NCI-H1092 treated with DMSO at 0.1 percent for 48 hours (cell line): ENCODE results near the gene FYB2.

Experiments
- DNase-seq: peaks from one replicate; lab custom pipeline; 2025; lab: John Stamatoyannopoulos, UW

Gene FYB2, protein sequence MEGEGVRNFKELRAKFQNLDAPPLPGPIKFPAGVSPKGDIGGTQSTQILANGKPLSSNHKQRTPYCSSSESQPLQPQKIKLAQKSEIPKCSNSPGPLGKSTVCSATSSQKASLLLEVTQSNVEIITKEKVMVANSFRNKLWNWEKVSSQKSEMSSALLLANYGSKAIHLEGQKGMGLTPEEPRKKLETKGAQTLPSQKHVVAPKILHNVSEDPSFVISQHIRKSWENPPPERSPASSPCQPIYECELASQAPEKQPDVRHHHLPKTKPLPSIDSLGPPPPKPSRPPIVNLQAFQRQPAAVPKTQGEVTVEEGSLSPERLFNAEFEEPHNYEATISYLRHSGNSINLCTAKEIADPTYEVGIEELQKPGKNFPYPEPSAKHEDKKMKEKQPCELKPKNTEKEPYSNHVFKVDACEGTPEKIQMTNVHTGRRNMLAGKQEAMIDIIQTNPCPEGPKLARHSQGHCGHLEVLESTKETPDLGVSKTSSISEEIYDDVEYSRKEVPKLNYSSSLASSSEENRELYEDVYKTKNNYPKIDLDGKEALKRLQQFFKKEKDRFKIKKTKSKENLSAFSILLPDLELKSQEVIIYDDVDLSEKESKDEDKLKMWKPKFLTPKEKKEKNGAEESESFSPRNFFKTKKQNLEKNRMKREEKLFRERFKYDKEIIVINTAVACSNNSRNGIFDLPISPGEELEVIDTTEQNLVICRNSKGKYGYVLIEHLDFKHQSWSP

DNA sequence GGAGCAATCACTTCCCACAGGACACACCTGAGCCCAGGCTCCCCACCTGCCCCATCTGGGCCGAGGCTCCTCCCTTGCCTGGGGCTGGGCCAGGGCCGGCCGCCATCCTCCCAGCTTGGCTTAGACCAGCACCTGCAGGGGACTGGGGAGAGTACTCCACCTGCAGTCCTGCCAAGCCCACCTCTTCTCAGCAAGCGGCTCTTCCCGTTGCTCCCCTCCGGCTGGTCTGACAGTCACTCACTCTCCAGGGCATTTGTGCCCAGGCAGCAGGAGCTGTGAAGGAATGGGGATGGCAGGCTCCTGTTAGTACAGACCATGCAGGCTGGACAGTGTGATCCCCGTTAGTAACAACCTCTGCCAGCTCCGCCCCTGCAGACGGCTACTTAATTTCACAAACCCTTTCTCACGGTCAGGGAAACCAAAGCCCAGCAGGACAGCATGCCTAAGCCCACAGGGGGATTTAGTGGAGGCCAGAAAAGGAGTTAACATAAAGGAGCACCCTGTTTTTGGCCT, at the start of gene FYB2:
TSS of gene FYB2 (minus strand) at position 18 of the 513 bp plus-strand sequence. CDS start 114 bp downstream, outside the sequence.
- no peak for DNase-seq

DNA sequence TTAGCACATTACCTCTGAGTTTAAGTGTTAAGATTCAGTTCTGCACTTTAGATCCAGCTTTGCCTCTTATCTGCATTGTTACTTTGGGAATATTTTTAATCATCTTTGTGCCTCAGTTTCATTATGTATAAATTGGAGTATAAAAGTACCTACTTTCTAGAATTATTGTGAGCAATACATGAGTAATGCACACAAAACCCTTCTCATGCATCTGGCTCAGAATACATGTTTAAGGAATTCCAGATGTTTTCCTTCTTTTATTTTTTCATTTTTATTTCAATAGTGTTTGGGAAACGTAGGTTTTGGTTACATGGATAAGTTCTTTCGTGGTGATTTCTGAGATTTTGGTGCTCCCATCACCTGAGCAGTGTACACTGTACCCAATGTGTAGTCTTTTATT, 49.6 kb upstream of the FYB2 start:
- DNase-seq, result no peak

DNA sequence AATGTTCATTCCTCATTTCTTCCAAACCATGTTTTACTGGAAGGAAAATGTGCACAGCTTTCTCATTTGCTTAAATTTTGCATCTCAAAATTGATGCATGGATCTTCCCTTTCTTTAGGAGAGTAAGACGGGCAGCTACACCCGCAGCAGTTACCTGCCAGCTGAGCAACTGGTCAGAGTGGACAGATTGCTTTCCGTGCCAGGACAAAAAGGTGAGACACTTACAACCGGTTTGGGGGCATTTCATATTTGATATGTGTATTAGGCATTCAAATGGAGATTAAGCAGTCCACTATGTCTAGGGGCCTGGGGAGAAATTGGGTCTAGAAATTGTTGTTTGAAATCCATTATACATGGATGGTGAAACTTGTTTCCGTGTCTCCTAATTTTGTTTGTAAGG, 48.3 kb upstream of the FYB2 start:
- DNase-seq, result no peak

DNA sequence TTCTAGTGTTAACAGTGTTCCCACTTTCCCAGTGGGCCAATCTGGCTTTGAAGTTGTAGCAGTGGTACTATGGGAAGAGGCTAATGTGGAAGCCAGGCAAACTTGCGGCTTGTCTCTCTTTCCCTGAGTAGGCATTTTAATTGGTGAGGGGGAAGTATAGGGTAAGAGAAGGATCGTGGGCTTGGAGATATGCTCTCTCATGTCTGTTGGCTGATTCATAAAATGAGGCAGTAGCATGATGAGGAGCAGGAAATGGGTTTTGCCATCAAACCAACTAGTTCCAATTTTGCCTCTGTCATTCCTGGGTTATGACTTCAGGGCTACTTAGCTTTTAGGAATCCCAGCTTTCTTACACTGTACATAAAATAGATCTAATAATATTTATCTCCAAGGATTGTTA, 47.5 kb upstream of the FYB2 start:
- DNase-seq, result no peak

DNA sequence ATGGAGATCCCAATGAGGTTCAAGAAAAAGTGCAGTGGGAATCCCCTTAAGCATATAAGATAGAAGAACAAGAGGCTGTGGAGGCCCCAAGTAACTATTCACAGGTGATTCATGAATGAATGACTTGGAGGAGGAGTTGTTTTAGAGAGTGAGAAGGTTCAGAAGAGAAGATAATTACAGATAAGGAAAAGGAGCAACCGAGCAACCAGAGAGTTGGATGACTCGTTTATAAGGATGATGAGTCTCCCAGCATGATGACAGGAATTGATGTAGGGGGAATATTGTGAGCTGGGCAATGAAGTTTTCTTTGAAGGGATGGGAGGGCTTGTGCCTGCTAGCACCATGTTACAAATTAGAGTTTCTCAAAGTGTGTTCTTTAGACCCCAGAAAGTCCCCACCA, 45.2 kb upstream of the FYB2 start:
- no peak for DNase-seq

DNA sequence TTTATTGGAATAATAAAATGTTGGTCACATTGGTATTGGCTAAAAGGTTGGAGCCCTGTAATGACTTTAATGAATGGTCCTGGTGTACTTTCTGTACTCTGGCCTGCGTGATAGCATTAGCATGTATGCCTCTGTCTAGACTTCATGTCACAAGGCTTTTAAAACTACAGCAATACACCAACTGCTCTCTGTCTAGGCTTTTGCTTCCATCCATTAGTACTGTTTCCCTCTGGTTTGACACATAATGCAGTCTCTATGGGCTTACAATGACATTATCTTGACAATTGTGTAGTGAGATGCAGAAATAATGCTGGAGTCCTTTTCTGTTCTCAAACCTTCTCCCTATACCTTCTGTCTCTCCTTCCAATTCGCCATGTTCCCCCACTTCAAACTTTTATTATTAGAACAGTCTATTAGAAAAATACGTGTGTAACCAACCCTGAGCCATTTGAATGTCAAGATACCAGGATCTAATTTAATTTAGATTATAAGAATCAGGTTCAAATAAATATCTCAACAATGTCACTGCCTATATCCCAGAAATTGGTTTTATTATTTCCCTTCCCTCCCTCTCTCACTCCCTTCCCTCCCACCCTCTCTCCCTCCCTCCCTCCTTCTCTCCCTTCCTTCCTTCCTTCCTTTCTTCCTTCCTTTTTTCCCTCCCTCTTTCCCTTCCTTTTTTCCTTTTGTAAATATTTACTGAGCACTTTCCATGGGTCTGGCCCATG, 44.2 kb upstream of the FYB2 start:
- DNase-seq, result no peak

DNA sequence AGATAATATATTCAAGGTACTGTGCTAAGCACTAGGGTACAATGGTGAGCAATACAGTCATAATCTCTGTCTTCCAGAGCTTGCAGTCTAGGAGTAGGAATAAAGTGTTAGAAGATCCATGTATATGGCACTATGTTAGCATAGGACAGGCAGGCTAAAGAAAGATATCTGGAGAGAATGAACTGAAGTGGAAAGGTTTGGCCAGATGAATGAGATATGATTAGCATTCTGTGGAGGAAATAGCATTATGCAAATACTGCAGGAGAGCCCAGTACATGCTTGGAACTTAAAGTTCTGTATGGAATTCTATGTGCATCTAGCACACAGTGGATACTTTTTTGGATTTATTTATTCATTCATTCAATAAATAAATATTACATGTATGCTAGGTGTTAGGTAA, 40.1 kb upstream of the FYB2 start:
- DNase-seq, result no peak

DNA sequence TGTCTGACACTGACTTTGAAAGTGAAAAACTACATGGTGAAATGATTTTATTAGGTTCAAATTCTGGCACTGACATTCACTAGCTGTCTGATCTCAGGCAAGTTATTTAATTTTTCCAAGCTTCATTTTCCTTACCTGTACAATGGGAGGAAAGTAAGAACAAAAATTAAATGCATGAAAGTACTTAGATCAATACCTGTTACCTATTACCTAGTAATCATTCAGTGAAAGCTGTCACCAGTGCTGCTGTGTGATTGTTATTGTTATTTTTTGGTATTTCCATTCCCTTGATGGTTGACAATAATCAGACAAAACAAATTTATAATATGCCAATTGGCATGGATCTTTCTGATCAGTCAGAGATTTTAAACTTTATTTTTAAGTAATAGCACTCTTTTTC, 37.0 kb upstream of the FYB2 start:
- DNase-seq, result no peak

DNA sequence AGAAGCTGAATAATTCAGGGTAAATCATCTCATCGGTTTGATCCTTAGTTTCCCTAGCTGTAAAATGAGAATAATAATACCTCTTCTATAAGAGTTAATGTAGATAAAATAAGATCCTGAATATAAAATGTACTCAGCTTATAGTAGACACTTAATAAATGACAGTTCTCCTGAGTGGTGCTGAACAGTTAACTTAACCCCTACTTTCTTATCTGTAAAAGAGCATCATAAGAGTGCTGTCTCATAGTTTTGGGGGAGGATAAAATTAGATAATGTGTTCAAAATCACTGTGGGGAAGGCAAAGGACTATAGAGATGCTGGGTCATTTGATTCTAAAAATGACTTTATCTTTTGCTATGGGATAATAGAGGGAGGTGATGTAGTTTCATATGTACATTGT, 36.0 kb upstream of the FYB2 start:
- no peak for DNase-seq

DNA sequence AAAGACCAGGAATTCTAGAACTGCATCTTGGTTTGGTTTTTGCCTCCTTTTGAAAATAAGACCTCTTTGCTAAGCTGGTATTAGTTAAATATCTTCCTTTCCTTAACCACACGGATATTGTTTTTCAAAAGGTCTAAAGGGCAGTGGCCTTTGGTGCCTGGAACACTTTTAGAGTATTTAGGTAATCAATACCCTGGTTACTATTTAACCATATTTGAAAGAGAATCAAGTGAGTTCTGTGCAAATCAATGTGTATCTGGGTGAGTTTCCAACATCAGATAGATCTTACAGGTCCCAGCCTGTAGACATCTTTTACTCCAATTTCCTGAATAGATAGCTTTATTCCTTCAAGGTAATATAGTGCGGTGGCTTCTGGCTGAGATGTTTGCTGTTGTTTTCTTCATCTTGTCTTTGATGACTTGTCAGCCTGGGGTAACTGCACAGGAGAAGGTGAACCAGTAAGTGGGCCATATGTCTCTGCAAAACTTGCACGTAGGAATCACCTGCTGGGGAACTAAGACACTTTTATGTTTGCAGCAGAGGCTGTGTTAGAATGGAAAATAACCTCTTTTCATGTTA, 35.4 kb upstream of the FYB2 start, which contains the start of gene C8A:
TSS of gene C8A (plus strand) at position 277 of the 579 bp plus-strand sequence. CDS start at position 382, 105 bp downstream.
- DNase-seq, result no peak

DNA sequence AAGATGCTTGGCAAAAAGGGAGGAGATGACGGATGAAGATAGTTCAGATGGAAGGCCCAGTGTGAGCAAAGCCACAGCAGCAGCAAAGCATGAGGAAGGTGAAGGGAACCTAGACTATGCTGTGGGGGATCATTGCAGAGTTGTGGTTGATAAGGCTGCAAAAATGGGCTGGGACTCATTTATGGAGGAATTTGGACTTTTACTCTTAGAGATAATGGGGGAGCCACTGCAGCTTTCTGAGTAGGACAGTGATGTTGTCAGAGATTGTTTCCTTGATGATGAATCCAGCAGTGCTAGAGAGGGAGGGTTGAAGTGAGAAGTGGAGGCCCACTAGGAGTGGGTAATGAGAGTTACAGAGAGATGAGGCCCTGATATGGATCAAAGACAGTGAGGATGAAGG, 33.3 kb upstream of the FYB2 start:
- no peak for DNase-seq

DNA sequence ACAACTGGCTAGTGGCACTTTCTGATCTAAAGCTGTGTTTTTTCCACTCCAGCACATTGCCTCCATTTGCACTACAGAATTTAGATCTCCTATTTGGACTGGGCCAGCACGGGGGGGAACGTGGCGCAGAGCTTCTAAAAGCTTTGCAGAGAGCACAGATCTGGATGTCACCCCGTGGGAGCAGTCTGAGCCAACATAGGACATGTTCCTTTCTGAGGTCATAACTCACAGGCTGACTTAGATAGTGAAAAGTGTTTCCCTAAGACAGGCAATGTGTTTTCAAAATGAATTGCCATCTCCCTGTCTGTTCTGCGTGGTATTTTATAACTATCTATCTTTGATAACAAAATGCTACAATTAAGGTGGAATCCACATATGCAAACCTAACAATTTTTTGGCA, 31.7 kb upstream of the FYB2 start:
- no peak for DNase-seq

DNA sequence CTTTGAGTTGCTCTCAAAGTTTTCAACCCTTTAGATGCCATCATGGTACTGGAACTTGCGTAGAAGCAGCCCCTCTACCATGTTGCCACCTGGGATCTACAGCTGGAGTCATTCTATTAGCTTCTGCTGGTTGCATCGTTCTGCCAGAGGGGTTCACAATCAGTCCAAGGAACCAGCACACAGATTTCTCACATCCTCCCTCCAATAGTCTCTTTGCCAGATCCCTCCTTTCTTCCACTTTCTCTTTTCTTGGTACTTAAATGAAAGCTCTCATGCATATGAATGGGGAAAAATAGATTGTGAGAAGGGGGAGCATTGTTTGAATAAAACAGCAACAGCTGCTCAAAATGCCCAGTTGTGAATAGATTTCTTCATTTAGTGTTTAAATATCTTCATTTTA, 31.2 kb upstream of the FYB2 start:
- no peak for DNase-seq

DNA sequence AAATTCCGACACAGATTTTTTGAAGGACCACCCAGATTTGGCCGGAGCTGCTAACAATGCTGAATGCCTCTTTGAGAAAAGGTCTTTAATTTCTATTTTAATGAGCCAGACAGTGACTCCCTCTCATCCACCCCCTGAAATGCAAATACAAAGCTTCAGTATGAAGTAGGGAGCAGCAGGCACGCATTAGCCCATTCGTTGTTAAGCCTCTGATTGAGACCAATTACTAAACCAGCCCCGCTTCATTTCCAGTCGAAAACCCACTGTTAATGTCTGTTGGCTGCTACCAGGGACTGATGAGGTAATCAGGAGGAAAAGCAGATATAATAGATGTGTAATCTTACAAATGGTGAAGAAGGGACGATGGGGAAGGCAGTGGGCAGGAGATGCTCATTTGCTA, 30.5 kb upstream of the FYB2 start:
- DNase-seq, result no peak

DNA sequence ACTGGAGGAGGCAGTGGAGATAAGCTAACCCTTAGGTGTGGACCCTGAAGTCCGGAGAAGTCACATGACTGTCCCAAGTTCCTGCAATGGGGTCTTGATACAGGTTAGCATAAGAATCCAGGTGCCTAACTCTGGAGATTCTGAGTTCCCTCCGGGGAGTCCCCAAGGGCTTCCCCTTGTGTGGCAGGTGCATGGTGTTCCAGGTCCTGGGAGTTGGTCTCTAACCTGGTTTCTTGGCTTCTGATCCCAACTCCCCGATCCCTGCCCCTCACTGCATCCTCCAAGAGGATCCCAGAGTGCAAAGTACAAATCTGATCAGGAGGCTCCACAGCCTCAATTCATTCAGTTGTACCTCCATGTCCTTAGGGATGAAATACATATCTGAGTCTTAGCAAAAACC, 26.1 kb upstream of the FYB2 start:
- no peak for DNase-seq

DNA sequence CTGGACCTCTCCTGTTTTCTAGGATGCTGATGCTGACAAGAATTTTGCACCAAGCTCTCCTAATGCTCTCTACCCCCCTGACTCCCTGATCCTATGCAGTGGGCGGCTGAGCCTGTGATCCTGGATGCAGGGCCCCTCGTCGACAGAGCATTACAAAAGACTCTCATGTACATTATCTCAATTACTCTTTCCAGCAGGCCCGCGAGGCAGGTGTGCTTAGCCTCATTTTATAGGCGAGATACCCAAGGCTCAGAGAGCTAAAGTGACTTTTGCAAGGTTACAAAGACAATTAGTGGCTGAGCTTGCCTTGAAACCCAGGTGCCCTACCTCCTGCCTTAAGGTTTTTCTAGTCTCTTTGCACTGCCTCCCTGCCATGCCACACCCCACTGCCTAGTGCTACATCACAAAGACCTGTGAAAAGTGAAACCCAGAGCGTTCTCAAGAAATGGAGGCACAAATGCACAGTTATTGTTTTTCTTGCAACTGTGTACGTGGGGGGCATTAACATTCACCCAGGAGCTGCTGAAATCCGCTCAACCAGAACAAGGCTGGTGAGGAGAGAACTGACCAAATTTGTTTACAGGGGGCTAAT, 25.4 kb upstream of the FYB2 start:
- peak; percentile 3 for DNase-seq

DNA sequence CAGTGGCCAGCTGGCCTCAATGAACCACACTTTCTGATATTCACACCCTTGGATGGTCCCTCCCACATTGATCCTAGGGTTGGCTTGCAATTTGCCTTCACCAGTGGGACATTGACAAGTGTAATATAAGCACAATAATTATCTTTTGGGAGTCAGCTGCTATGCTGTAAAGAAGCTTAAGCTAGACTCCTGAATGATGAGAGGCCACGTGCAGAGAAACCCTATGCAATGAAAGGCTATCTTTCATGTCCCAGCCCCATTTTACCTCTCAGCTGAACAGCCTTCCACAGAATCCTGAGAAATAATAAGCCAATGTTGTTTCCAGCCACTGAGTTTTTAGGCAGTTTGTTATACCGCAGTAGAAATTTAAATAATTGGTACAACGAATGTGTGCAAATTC, 24.3 kb upstream of the FYB2 start:
- no peak for DNase-seq

DNA sequence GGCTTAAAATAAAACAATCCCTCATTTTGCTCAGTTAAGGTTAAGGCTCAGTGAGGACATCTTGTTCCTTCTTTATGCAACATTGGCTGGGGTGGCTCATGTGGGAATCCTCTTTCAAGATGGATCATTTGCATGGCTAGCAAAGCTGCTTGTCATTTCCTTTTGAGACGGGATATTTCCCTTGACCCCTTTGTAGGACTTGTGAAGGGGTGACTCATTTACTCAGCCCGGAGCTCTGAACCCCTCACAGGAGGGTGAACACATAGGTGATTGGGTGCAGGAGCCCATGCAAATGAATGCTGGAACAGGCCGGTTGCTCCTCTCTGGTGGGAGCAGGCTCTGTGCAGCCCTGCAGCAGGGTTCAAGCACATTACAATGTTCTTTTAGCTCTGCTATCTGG, 19.6 kb upstream of the FYB2 start:
- no peak for DNase-seq

DNA sequence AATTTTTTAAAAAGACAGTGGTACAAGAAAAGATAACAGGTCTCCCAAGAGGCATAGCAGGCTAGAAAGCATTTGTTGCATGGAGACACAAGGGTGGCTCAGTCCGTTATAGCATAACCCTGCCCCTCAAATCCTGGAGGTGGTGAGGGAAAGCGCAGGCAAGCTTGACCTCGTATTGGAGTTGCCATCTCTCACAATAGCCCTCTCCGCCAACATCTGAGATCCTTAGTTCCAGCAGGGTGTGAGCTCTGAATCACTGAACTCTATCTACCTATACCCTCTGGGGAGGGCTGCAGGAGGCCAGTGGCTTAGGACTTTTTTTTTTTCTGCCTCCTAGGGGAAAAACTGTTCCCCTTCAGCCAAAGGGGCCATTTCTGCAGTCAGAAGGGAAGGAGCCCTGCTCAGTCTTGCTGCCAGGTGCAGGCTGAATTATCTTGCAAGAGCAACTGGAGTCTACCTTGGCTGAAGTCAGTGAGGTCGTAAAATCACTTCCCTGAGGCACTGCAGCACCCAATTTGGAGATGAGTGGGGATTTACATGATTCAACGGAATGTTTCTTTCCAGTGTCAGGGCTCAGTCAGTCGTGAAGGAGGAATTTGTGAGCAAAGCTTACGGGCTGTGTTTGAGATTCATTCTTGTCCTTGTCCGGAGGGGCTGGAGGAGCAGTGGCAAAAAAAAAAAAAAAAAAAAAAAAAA, 18.2 kb upstream of the FYB2 start:
- DNase-seq, result no peak

DNA sequence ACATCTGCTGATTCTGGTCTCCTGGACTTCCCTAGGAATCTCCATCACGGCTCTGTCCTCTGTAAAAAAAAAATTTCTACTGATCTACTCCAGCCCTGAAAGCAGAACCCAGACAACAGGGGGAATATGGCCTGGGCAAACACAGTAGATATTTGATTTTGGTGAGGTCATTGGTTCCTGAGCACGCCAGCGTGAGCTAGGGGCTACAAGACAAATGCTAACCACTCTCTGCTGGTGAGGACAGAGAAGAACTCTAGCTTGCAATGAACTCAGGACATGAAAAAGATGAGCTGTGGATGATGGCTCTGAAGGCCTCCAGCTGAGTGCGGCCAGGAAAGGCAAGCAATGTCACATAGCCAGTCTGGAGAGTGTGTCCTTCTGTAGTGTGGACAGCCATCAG, 17.2 kb upstream of the FYB2 start:
- DNase-seq, result no peak

DNA sequence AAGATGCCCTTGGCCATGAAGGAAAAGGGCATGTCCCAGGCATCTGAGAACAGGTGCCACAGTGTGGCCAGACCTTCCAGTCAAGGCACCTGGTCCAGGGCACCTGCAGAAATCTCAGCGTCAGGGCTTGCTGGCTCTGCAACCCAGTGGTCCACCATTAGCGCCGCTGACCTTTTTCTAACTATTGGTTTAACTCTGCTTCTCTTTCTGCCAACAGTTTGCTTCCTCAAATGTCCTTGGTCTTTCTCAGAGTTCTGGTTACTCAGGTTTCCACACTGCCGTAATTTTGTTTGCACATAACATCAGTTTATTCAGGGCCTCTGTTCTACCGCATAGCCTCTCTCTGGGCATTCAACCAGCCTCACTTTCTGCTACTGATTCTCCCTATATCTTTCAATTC, 16.5 kb upstream of the FYB2 start:
- no peak for DNase-seq
